ENCODE results near the gene AFF2. TPM values are rescaled to one million over a fixed set of nuclear protein-coding genes. Genes with fewer than 3 reads are reported as not detected.

The AFF2 gene
- total RNA-seq, 1 experiment from 2014 or later: 0.16 TPM

DNA sequence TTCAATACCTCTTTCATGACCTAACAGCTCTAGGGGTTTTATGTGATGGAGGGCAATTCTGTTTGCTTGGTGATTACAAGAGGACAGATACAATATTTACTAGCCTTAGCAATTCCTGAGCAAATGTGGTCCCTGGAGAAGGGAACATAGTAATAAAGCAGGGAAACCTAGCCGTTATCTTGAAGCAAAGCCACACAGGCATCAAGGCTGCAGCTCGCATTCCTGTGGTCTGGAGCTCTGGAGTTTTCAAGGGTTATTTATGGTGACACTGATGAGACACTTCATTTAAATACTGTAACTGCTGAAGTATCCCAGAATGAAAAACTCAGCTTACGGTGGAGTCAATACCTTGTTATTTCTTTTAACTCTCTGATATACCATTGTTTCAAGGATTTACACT, 66.8 kb downstream of the AFF2 start:
- Histone ChIP-seq H3K4me1 (no peaks in the 10 kb centered on the region), H3K4me3 (ENCODE audit: low read depth, low read length) (no peak overlapping the region), H3K36me3 (ENCODE audit: control insufficient read depth, insufficient read depth, low read length) (no peaks in the 10 kb centered on the region), H3K27me3 (replicated peaks; ENCODE audit: control insufficient read depth, insufficient read depth, low read length) (no peaks in the 10 kb centered on the region), H3K9me3 (no peaks in the 10 kb centered on the region)
- intact Hi-C loops (cut with micrococcal nuclease; ENCODE audit: unreplicated experiment): no loop called here
- Mint-ChIP-seq H3K4me3 (ENCODE audit: unreplicated experiment) (no peak overlapping the region), H3K9me3 (ENCODE audit: unreplicated experiment) (no peaks in the 10 kb centered on the region), H3K4me1 (ENCODE audit: low read depth, unreplicated experiment) (no peaks in the 10 kb centered on the region), H3K27ac (ENCODE audit: unreplicated experiment) (no peak overlapping the region), H3K27me3 (ENCODE audit: insufficient read depth, unreplicated experiment) (no peaks in the 10 kb centered on the region), H3K36me3 (ENCODE audit: insufficient read depth, unreplicated experiment) (peaks cover 6% of the 10 kb centered on the region)
- POLR2A ChIA-PET: no interaction called here
- no TSS peak for BruUV-seq (replicated peaks)
- CTCF ChIA-PET: no interaction called here
- TF ChIP-seq, protein P1, sequence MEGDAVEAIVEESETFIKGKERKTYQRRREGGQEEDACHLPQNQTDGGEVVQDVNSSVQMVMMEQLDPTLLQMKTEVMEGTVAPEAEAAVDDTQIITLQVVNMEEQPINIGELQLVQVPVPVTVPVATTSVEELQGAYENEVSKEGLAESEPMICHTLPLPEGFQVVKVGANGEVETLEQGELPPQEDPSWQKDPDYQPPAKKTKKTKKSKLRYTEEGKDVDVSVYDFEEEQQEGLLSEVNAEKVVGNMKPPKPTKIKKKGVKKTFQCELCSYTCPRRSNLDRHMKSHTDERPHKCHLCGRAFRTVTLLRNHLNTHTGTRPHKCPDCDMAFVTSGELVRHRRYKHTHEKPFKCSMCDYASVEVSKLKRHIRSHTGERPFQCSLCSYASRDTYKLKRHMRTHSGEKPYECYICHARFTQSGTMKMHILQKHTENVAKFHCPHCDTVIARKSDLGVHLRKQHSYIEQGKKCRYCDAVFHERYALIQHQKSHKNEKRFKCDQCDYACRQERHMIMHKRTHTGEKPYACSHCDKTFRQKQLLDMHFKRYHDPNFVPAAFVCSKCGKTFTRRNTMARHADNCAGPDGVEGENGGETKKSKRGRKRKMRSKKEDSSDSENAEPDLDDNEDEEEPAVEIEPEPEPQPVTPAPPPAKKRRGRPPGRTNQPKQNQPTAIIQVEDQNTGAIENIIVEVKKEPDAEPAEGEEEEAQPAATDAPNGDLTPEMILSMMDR (IDR thresholded peaks at IDR 0.05; ENCODE audit: insufficient read depth in 1 of 2, low read depth in 1 of 2, low read length in 1 of 2, severe bottlenecking in 1 of 2, unreplicated experiment in 1 of 2): no peak
- DNase-seq: no peak

DNA sequence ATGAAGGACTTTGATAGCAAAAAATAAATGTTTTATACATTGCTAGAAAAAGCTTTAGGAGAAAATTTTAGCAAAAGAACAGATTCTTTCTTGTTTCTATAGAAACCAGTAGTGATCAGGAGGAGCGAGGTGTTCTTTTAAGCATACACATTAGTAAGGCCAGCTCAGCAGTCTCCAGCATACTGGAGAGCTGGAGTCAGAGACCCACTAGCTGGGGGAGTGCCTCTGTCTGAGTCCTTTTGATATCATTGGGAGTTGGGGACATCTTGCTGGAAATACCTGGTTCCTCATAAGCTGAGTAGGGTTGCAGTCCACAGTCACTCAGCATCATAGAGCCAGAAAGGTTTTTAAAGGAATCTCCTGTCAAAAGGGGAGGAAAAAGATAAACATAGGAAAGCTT, 67.4 kb downstream of the AFF2 start:
- Histone ChIP-seq H3K9me3 (no peaks in the 10 kb centered on the region), H3K27me3 (replicated peaks; ENCODE audit: control insufficient read depth, insufficient read depth, low read length) (no peaks in the 10 kb centered on the region), H3K4me1 (no peaks in the 10 kb centered on the region), H3K36me3 (ENCODE audit: control insufficient read depth, insufficient read depth, low read length) (no peaks in the 10 kb centered on the region), H3K4me3 (ENCODE audit: low read depth, low read length) (no peak overlapping the region)
- no peak overlapping the region for H3K4me3 Mint-ChIP-seq (ENCODE audit: unreplicated experiment)
- H3K36me3 Mint-ChIP-seq (ENCODE audit: insufficient read depth, unreplicated experiment): peaks cover 6% of the 10 kb centered on the region
- POLR2A ChIA-PET: no interaction called here
- no peak for DNase-seq
- BruUV-seq (replicated peaks): no TSS peak
- no peaks in the 10 kb centered on the region for H3K9me3 Mint-ChIP-seq (ENCODE audit: unreplicated experiment)
- intact Hi-C loops (cut with micrococcal nuclease; ENCODE audit: unreplicated experiment): no loop called here
- no peaks in the 10 kb centered on the region for H3K4me1 Mint-ChIP-seq (ENCODE audit: low read depth, unreplicated experiment)
- TF ChIP-seq, protein P1 (IDR thresholded peaks at IDR 0.05; ENCODE audit: insufficient read depth in 1 of 2, low read depth in 1 of 2, low read length in 1 of 2, severe bottlenecking in 1 of 2, unreplicated experiment in 1 of 2): no peak
- no peaks in the 10 kb centered on the region for H3K27me3 Mint-ChIP-seq (ENCODE audit: insufficient read depth, unreplicated experiment)
- no peak overlapping the region for H3K27ac Mint-ChIP-seq (ENCODE audit: unreplicated experiment)
- CTCF ChIA-PET: no interaction called here

DNA sequence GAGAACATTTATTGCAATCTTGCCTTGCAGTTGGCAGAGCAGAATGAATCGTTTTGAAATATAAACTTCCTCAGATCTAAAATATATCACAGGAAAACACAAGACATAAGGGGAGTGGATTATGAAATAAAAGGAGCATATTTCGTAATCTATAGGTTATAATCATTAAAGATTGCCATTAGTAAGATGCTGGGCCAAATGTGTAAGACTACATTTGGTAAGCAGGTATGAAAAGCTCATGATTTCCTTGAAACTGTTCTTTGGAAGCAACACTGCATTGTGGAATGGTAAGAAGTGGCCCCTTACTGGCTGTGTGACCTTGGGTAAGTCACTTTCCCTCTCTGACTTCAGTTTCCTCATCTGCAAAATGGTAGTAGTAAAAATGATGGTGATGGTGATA, 68.3 kb downstream of the AFF2 start:
- ChIA-PET CTCF (no interaction called here), POLR2A (no interaction called here)
- Mint-ChIP-seq H3K36me3 (ENCODE audit: insufficient read depth, unreplicated experiment) (no peaks in the 10 kb centered on the region), H3K4me3 (ENCODE audit: unreplicated experiment) (no peak overlapping the region), H3K4me1 (ENCODE audit: low read depth, unreplicated experiment) (no peaks in the 10 kb centered on the region), H3K9me3 (ENCODE audit: unreplicated experiment) (no peaks in the 10 kb centered on the region), H3K27me3 (ENCODE audit: insufficient read depth, unreplicated experiment) (no peaks in the 10 kb centered on the region), H3K27ac (ENCODE audit: unreplicated experiment) (no peak overlapping the region)
- Histone ChIP-seq H3K36me3 (ENCODE audit: control insufficient read depth, insufficient read depth, low read length) (no peaks in the 10 kb centered on the region), H3K9me3 (no peaks in the 10 kb centered on the region), H3K27me3 (replicated peaks; ENCODE audit: control insufficient read depth, insufficient read depth, low read length) (no peaks in the 10 kb centered on the region), H3K4me1 (no peaks in the 10 kb centered on the region), H3K4me3 (ENCODE audit: low read depth, low read length) (no peak overlapping the region)
- DNase-seq: no peak
- no TSS peak for BruUV-seq (replicated peaks)
- TF ChIP-seq, protein P1 (IDR thresholded peaks at IDR 0.05; ENCODE audit: insufficient read depth in 1 of 2, low read depth in 1 of 2, low read length in 1 of 2, severe bottlenecking in 1 of 2, unreplicated experiment in 1 of 2): no peak
- intact Hi-C loops (cut with micrococcal nuclease; ENCODE audit: unreplicated experiment): no loop called here
